Effector memory CD8-positive, alpha-beta T cell (primary cell): ENCODE data around the gene TBC1D9.

Source experiments
- ATAC-seq: fragments of 150-1000 bp; cut with Tn5 transposase; replicated peaks from 2 replicates; pipeline ENCODE4 v1.10.0; 2021; ENCODE audit warnings: mild to moderate bottlenecking, moderate library complexity
- DNase-seq, 3 experiments: peaks; one replicate each; pipeline ENCODE4 v3.0.0; 2021
- H3K27ac Mint-ChIP-seq, 2 donors: one replicate each; pipeline ENCODE4 v1.8.0; 2022; ENCODE audit warnings: mild to moderate bottlenecking in 2 of 2, mixed read lengths in 2 of 2, moderate library complexity in 2 of 2
- H3K27me3 Mint-ChIP-seq, 2 donors: one replicate each; pipeline ENCODE4 v1.8.0; 2022; ENCODE audit warnings: mixed read lengths in 2 of 2
- H3K36me3 Mint-ChIP-seq: one replicate; pipeline ENCODE4 v1.8.0; 2022; ENCODE audit warnings: mild to moderate bottlenecking, moderate library complexity, mixed read lengths; ENCODE audit not compliant: insufficient read depth
- H3K4me1 Mint-ChIP-seq, 2 donors: one replicate each; pipeline ENCODE4 v1.8.0; 2022; ENCODE audit warnings: low read depth in 2 of 2, mixed read lengths in 2 of 2
- H3K4me3 Mint-ChIP-seq, 2 donors: one replicate each; pipeline ENCODE4 v1.8.0; 2022; ENCODE audit warnings: mild to moderate bottlenecking in 2 of 2, mixed read lengths in 2 of 2, moderate library complexity in 2 of 2
- H3K9me3 Mint-ChIP-seq, 2 donors: one replicate each; pipeline ENCODE4 v1.8.0; 2022; ENCODE audit warnings: mixed read lengths in 2 of 2

Gene TBC1D9

DNA sequence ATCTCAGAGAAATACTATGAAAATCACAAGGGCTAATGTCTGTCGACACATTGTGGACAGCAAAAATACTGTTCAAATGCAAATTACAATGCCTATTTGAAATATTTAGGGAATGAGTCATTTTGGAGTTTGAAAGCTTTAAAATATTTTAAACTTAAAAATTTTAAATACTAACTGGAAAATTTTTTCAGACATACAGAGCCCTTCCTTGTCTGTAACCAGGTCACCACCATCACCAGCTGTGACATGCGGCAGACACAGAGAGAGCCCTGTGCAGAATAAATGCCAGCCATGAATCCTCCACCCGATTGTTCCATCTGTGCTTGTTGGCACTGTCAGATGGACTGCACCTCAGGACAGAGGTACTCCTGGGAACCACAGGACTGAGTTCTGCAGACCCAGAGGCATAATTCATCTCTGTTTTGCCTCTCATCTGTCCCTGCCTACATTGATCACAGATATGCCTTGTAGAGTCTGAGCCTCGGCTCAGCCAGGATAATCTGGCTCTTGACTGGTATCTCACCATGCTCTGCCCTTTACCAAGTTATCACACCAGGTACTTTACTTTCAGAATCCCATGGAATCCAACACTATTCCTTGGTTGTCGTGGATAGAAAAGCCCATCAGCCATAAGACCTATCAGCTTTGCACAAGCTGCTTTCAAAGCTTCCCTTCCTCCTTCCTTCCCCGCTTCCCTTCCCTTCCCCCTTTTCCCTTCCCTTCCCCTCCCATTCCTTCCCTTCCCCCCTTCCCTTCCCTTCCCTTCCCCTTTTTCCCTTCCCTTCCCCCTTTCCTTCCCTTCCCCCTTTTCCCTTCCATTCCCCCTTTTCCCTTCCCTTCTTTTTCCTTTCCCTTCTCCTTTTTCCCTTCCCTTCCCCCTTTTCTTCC lies 67.2 kb downstream of the TBC1D9 start:
- no peak for ATAC-seq
- Mint-ChIP-seq H3K4me3 (no peak overlapping the region), H3K27ac (no peak overlapping the region), H3K27me3 (peaks cover 11 to 14% of the 10 kb centered on the region in 2 donors), H3K36me3 (no peaks in the 10 kb centered on the region), H3K4me1 (no peaks in the 10 kb centered on the region), H3K9me3 (no peaks in the 10 kb centered on the region)
- DNase-seq: no peak

- no peaks in the 10 kb centered on the region for H3K4me1 Mint-ChIP-seq
- no peak for DNase-seq
- H3K27me3 Mint-ChIP-seq: peaks cover 12 to 19% of the 10 kb centered on the region in 2 donors
- no peak for ATAC-seq
- no peaks in the 10 kb centered on the region for H3K36me3 Mint-ChIP-seq
- H3K4me3 Mint-ChIP-seq: no peak overlapping the region
- H3K27ac Mint-ChIP-seq: no peak overlapping the region
- no peaks in the 10 kb centered on the region for H3K9me3 Mint-ChIP-seq
These were observed 69.4 kb downstream of the TBC1D9 start for GRCh38 chr4:140686796-140687195.

GRCh38 chr4:140684314-140684713 lies 71.9 kb downstream of the TBC1D9 start:
- Mint-ChIP-seq H3K27ac (no peak overlapping the region), H3K9me3 (no peaks in the 10 kb centered on the region), H3K4me1 (no peaks in the 10 kb centered on the region), H3K27me3 (peaks cover 16 to 23% of the 10 kb centered on the region in 2 donors), H3K36me3 (no peaks in the 10 kb centered on the region), H3K4me3 (no peak overlapping the region)
- DNase-seq: no peak
- no peak for ATAC-seq

DNA sequence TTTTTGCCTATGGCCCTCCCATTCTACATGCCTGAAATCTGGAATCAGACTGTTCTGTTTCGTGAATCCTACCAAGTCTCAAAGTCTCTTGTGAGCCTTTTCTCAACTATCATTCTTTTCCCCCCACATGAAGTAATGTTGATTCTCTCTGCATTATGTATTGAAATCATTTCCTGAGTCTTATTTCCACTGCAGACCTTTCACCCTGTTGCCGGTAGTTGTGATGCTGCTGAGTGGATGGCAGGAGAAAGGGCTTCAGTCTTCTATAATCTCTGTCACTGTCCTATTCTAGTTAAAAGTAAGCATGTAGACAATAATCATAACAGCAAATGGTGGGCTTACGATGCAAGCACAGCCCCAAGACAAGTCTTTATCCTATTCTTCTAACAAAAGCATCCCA lies 75.0 kb downstream of the TBC1D9 start:
- H3K27me3 Mint-ChIP-seq: peaks cover 27 to 32% of the 10 kb centered on the region in 2 donors
- H3K9me3 Mint-ChIP-seq: no peaks in the 10 kb centered on the region
- DNase-seq (no peak), ATAC-seq (no peak)
- no peak overlapping the region for H3K27ac Mint-ChIP-seq
- H3K4me1 Mint-ChIP-seq: no peaks in the 10 kb centered on the region
- H3K4me3 Mint-ChIP-seq: no peak overlapping the region
- no peaks in the 10 kb centered on the region for H3K36me3 Mint-ChIP-seq

DNA sequence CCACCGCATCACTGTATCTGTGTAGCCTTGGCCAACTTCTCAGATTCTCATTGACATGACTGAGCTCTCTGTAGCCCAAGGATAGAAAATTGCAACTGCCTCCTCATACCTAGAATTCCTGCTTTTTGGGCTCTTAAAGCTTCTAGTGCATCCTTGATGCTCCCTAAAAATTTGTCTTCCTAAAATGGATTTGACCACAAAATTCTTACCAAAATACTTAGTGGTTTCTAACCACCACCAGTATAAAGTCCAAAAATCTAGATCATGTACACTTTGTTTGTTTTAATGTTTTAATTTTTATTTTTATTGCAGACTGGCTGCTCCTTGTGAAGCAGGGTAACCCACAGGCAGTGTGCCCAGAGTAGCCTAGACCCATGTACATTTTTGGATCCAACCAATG lies 75.5 kb downstream of the TBC1D9 start:
- ATAC-seq (no peak), DNase-seq (no peak)
- Mint-ChIP-seq H3K9me3 (no peaks in the 10 kb centered on the region), H3K4me1 (peaks cover 0 to 3% of the 10 kb centered on the region in 2 donors), H3K27me3 (peaks cover 27 to 32% of the 10 kb centered on the region in 2 donors), H3K4me3 (no peak overlapping the region), H3K27ac (no peak overlapping the region), H3K36me3 (no peaks in the 10 kb centered on the region)

- DNase-seq (no peak), ATAC-seq (no peak)
- Mint-ChIP-seq H3K27me3 (peaks cover 27 to 32% of the 10 kb centered on the region in 2 donors), H3K4me3 (no peak overlapping the region), H3K36me3 (no peaks in the 10 kb centered on the region), H3K4me1 (peaks cover 0 to 3% of the 10 kb centered on the region in 2 donors), H3K27ac (no peak overlapping the region), H3K9me3 (no peaks in the 10 kb centered on the region)
These were observed 76.6 kb downstream of the TBC1D9 start for GRCh38 chr4:140679576-140679975.

DNA sequence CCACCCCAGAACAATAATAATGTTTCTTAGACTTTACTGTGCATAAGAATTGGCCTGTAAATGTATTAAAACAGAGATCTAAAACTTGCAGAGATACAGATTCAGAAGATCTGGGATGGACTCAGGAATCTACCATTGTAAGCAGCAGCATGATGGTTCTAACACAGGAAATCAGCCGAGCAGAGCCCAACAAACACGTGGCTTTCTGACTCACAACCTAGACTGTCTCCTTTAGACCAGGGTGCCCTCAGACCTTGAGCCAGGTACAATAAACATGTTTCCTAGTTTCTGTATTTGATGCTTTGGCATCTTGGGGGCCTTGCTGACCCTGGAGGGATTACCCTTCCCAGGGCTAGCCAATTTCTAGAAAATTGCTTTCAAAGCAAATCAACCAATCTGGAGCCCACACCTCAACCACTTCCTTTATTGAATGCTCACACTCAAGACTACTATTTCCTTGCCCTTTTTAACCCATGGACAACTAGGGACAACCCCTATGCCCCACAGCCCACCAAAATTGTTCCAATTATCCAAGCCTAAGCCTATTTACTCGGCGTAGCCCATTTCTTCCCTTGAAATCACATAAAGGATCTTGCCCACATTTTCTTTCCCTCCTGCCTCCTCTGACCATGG lies 80.5 kb downstream of the TBC1D9 start:
- H3K9me3 Mint-ChIP-seq: no peaks in the 10 kb centered on the region
- H3K4me3 Mint-ChIP-seq: no peak overlapping the region
- H3K36me3 Mint-ChIP-seq: no peaks in the 10 kb centered on the region
- H3K27me3 Mint-ChIP-seq: peaks cover 14 to 17% of the 10 kb centered on the region in 2 donors
- ATAC-seq: peak; percentile 36
- peak overlapping the region in 1 of 2 donors; percentile 7 for H3K27ac Mint-ChIP-seq
- peaks cover 0 to 3% of the 10 kb centered on the region in 2 donors for H3K4me1 Mint-ChIP-seq
- DNase-seq: no peak

DNA sequence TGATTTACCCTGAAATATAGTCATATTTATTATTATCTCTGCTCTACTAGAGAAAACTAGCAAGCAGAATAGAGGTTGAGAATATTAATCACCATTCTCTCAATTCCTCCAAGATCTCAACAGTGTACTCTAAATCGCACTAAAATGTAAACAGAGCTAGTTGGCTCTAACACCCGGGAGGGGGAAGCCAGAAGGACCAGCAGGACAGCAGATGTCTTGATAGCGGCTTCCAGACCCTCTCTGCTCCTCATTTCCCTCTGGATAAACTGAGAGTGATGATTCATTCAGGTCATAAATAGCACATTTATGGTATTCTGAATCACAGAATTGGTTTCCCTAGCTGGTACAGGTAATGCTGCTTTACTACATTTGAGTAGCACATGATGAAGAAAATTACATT lies 82.5 kb downstream of the TBC1D9 start:
- Mint-ChIP-seq H3K27ac (no peak overlapping the region), H3K4me1 (peaks cover 0 to 3% of the 10 kb centered on the region in 2 donors), H3K4me3 (no peak overlapping the region), H3K36me3 (no peaks in the 10 kb centered on the region), H3K27me3 (peaks cover 8 to 11% of the 10 kb centered on the region in 2 donors), H3K9me3 (no peaks in the 10 kb centered on the region)
- ATAC-seq (no peak), DNase-seq (no peak)

GRCh38 chr4:140672416-140672815 lies 83.8 kb downstream of the TBC1D9 start:
- no peak overlapping the region for H3K27ac Mint-ChIP-seq
- ATAC-seq (no peak), DNase-seq (no peak)
- H3K9me3 Mint-ChIP-seq: no peaks in the 10 kb centered on the region
- no peaks in the 10 kb centered on the region for H3K27me3 Mint-ChIP-seq
- no peaks in the 10 kb centered on the region for H3K36me3 Mint-ChIP-seq
- peaks cover 0 to 3% of the 10 kb centered on the region in 2 donors for H3K4me1 Mint-ChIP-seq
- no peak overlapping the region for H3K4me3 Mint-ChIP-seq

GRCh38 chr4:140668111-140668510 lies 88.1 kb downstream of the TBC1D9 start:
- no peaks in the 10 kb centered on the region for H3K36me3 Mint-ChIP-seq
- ATAC-seq (no peak), DNase-seq (no peak)
- H3K4me1 Mint-ChIP-seq: no peaks in the 10 kb centered on the region
- no peak overlapping the region for H3K27ac Mint-ChIP-seq
- peaks cover under 1 to 1% of the 10 kb centered on the region in 2 donors for H3K27me3 Mint-ChIP-seq
- no peak overlapping the region for H3K4me3 Mint-ChIP-seq
- H3K9me3 Mint-ChIP-seq: no peaks in the 10 kb centered on the region

- Mint-ChIP-seq H3K4me3 (no peak overlapping the region), H3K27me3 (peaks cover 11% of the 10 kb centered on the region in 2 donors), H3K9me3 (no peaks in the 10 kb centered on the region), H3K4me1 (no peaks in the 10 kb centered on the region), H3K27ac (no peak overlapping the region), H3K36me3 (no peaks in the 10 kb centered on the region)
- no peak for DNase-seq
- no peak for ATAC-seq
These were observed 89.1 kb downstream of the TBC1D9 start for GRCh38 chr4:140666889-140667614.

GRCh38 chr4:140662082-140662869 lies 93.9 kb downstream of the TBC1D9 start:
- no peaks in the 10 kb centered on the region for H3K36me3 Mint-ChIP-seq
- H3K9me3 Mint-ChIP-seq: no peaks in the 10 kb centered on the region
- H3K27me3 Mint-ChIP-seq: peaks cover 21 to 23% of the 10 kb centered on the region in 2 donors
- H3K4me1 Mint-ChIP-seq: no peaks in the 10 kb centered on the region
- no peak for DNase-seq
- no peak for ATAC-seq
- no peak overlapping the region for H3K27ac Mint-ChIP-seq
- no peak overlapping the region for H3K4me3 Mint-ChIP-seq

- no peak for ATAC-seq
These were observed 94.6 kb downstream of the TBC1D9 start for GRCh38 chr4:140661550-140661949.

More at GRCh38 chr4:140661550-140661949, 94.6 kb downstream of the TBC1D9 start:
- no peak overlapping the region for H3K27ac Mint-ChIP-seq
- H3K9me3 Mint-ChIP-seq: no peaks in the 10 kb centered on the region
- no peaks in the 10 kb centered on the region for H3K4me1 Mint-ChIP-seq
- no peak for DNase-seq
- no peaks in the 10 kb centered on the region for H3K36me3 Mint-ChIP-seq
- no peak overlapping the region for H3K4me3 Mint-ChIP-seq
- peaks cover 21 to 23% of the 10 kb centered on the region in 2 donors for H3K27me3 Mint-ChIP-seq
